ENCODE results near the gene SPTLC3.

The SPTLC3 gene

GRCh38 chr20:13141546-13141945 is 132.8 kb downstream of the SPTLC3 start:
- no peak for DNase-seq (ENCODE audit: insufficient read length, low spot score)
- no peak for FAIRE-seq
- TF ChIP-seq CTCF (IDR thresholded peaks at IDR 0.05; ENCODE audit: insufficient read depth, missing control alignments): no peak

GRCh38 chr20:13142143-13142542 is 133.4 kb downstream of the SPTLC3 start:
- FAIRE-seq (no peak), DNase-seq (ENCODE audit: insufficient read length, low spot score) (no peak)
- no peak for TF ChIP-seq CTCF (IDR thresholded peaks at IDR 0.05; ENCODE audit: insufficient read depth, missing control alignments)

GRCh38 chr20:13147071-13147963 is 138.5 kb downstream of the SPTLC3 start:
- no peak for TF ChIP-seq CTCF (IDR thresholded peaks at IDR 0.05; ENCODE audit: insufficient read depth, missing control alignments)
- no peak for FAIRE-seq

GRCh38 chr20:13147971-13148370 is 139.2 kb downstream of the SPTLC3 start:
- DNase-seq (ENCODE audit: insufficient read length, low spot score) (no peak), FAIRE-seq (no peak)
- TF ChIP-seq CTCF (IDR thresholded peaks at IDR 0.05; ENCODE audit: insufficient read depth, missing control alignments): no peak

More at GRCh38 chr20:13147071-13147963, 138.5 kb downstream of the SPTLC3 start:
- DNase-seq (ENCODE audit: insufficient read length, low spot score): no peak

- no peak for TF ChIP-seq CTCF (IDR thresholded peaks at IDR 0.05; ENCODE audit: insufficient read depth, missing control alignments)
- FAIRE-seq (no peak), DNase-seq (ENCODE audit: insufficient read length, low spot score) (no peak)
These were observed 139.6 kb downstream of the SPTLC3 start for GRCh38 chr20:13148402-13148801.

- DNase-seq (ENCODE audit: insufficient read length, low spot score) (no peak), FAIRE-seq (no peak)
- TF ChIP-seq CTCF (IDR thresholded peaks at IDR 0.05; ENCODE audit: insufficient read depth, missing control alignments): no peak
These were observed 140.2 kb downstream of the SPTLC3 start for GRCh38 chr20:13148961-13149360.
